ENCODE data around the gene ADCY1. TPM values are rescaled to one million over a fixed set of nuclear protein-coding genes. Genes with fewer than 3 reads are reported as not detected.
"Not testable (repeated sequence)": the region's sequence is repeated elsewhere in the genome, so short reads cannot be mapped to it uniquely, and the experiment has no call there.

Gene ADCY1
- total RNA-seq, 4 donors from 2014 or later: 0.34 to 1.9 (median 0.37) TPM

GRCh38 chr7:45721686-45722598 is 147.8 kb downstream of the ADCY1 start:
- 73 to 78% methylated on average over 14 to 15 of the region's 22 CpGs for WGBS, 2 donors
- no peaks in the 10 kb centered on the region for H3K9me3 ChIP-seq
- H3K27me3 ChIP-seq: no peaks in the 10 kb centered on the region
- H3K27ac ChIP-seq: no peak overlapping the region
- TF ChIP-seq CTCF (IDR thresholded peaks at IDR 0.05) (no peak), POLR2A (IDR thresholded peaks at IDR 0.05) (no peak)
- H3K36me3 ChIP-seq: peaks cover 5 to 46% (median 16%) of the 10 kb centered on the region in 3 donors
- DNase-seq: no peak
- no peaks in the 10 kb centered on the region for H3K4me1 ChIP-seq
- intact Hi-C loops (cut with DNase I): no loop called here
- H3K4me3 ChIP-seq: no peak overlapping the region

- H3K4me1 ChIP-seq; H3K27me3 ChIP-seq; DNase-seq; intact Hi-C loops (cut with DNase I); H3K9me3 ChIP-seq; H3K27ac ChIP-seq; H3K4me3 ChIP-seq: not testable (repeated sequence)
- WGBS, 2 donors: 89 to 100% methylated on average over 2 of the region's 2 CpGs
- peaks cover 7 to 74% (median 22%) of the 10 kb centered on the region in 3 donors for H3K36me3 ChIP-seq
Observed at GRCh38 chr7:45725231-45725630, 151.1 kb downstream of the ADCY1 start.

GRCh38 chr7:45726883-45727282 is 152.7 kb downstream of the ADCY1 start:
- H3K36me3 ChIP-seq: peaks cover 7 to 72% (median 22%) of the 10 kb centered on the region in 3 donors
- no peaks in the 10 kb centered on the region for H3K9me3 ChIP-seq
- WGBS, 2 donors: 95 to 97% methylated on average over 10 to 27 of the region's 29 CpGs
- no peak overlapping the region for H3K27ac ChIP-seq
- no peaks in the 10 kb centered on the region for H3K27me3 ChIP-seq
- no peak for DNase-seq
- no peak overlapping the region for H3K4me3 ChIP-seq
- intact Hi-C loops (cut with DNase I): no loop called here
- TF ChIP-seq CTCF (IDR thresholded peaks at IDR 0.05): no peak
- TF ChIP-seq POLR2A (IDR thresholded peaks at IDR 0.05): no peak
- H3K4me1 ChIP-seq: no peaks in the 10 kb centered on the region

- H3K4me3 ChIP-seq; DNase-seq; H3K4me1 ChIP-seq; H3K27ac ChIP-seq; H3K9me3 ChIP-seq; H3K27me3 ChIP-seq; intact Hi-C loops (cut with DNase I): not testable (repeated sequence)
- 61 to 75% methylated on average over 5 of the region's 5 CpGs for WGBS, 2 donors
- H3K36me3 ChIP-seq: peaks cover 3 to 51% (median 7%) of the 10 kb centered on the region in 3 donors
Observed at GRCh38 chr7:45731692-45732443, 157.7 kb downstream of the ADCY1 start.

- 47 to 95% methylated on average over 3 to 4 of the region's 9 CpGs for WGBS, 2 donors
Observed at GRCh38 chr7:45738920-45739319, 164.8 kb downstream of the ADCY1 start.

GRCh38 chr7:45740573-45740972 is 166.4 kb downstream of the ADCY1 start:
- WGBS, 2 donors: 95 to 98% methylated on average over 3 of the region's 3 CpGs
- H3K9me3 ChIP-seq; intact Hi-C loops (cut with DNase I); H3K27me3 ChIP-seq; H3K27ac ChIP-seq; H3K4me3 ChIP-seq; DNase-seq; H3K4me1 ChIP-seq: not testable (repeated sequence)
- peaks cover 0 to 85% (median 0%) of the 10 kb centered on the region in 3 donors for H3K36me3 ChIP-seq

More at GRCh38 chr7:45738920-45739319, 164.8 kb downstream of the ADCY1 start:
- H3K27me3 ChIP-seq; H3K27ac ChIP-seq; intact Hi-C loops (cut with DNase I); H3K4me1 ChIP-seq; H3K4me3 ChIP-seq; H3K9me3 ChIP-seq; DNase-seq: not testable (repeated sequence)
- H3K36me3 ChIP-seq: peaks cover 0 to 82% (median 0%) of the 10 kb centered on the region in 3 donors

GRCh38 chr7:45748976-45749375 is 174.8 kb downstream of the ADCY1 start:
- intact Hi-C loops (cut with DNase I); H3K4me3 ChIP-seq; H3K27me3 ChIP-seq; H3K27ac ChIP-seq; H3K4me1 ChIP-seq; H3K9me3 ChIP-seq; DNase-seq: not testable (repeated sequence)
- H3K36me3 ChIP-seq: peaks cover 0 to 84% (median 3%) of the 10 kb centered on the region in 3 donors

- H3K27ac ChIP-seq; H3K9me3 ChIP-seq; H3K4me1 ChIP-seq; intact Hi-C loops (cut with DNase I); H3K4me3 ChIP-seq; DNase-seq; H3K27me3 ChIP-seq: not testable (repeated sequence)
- 80 to 86% methylated on average over 2 of the region's 2 CpGs for WGBS, 2 donors
- peaks cover 0 to 78% (median 0%) of the 10 kb centered on the region in 3 donors for H3K36me3 ChIP-seq
Observed at GRCh38 chr7:45751352-45751751, 177.2 kb downstream of the ADCY1 start.

GRCh38 chr7:45756333-45756732 is 182.2 kb downstream of the ADCY1 start:
- DNase-seq; H3K27ac ChIP-seq; H3K27me3 ChIP-seq; H3K4me3 ChIP-seq; H3K4me1 ChIP-seq; intact Hi-C loops (cut with DNase I); H3K9me3 ChIP-seq: not testable (repeated sequence)
- 93 to 97% methylated on average over 3 to 4 of the region's 4 CpGs for WGBS, 2 donors
- H3K36me3 ChIP-seq: peaks cover 0 to 47% (median 0%) of the 10 kb centered on the region in 3 donors

Measured in esophagus squamous epithelium (tissue), 5 donors.